Measurements from ENCODE around the gene CHSY1.

CHSY1 gene

DNA sequence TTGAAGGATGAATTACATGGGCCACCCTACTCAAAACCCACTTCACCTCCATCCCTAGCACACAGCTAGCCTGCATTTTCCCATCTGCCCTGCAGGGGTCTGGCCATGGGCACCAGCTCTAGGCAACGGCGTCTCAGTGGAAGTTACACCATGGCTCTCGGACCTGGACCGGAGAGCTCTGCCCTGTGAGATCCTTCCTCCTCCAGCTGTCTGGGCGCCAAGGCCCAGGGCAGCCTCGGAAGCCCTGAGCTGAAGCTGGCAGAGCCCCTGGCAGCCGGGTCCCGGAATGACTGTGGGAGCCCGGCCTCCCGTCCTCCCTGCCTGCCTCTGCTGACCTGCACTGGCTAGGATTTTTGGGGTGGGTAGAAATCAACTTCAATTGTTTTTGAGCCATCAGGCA, 98.9 kb downstream of the CHSY1 start:
- Histone ChIP-seq H3K36me3 (ENCODE audit: insufficient read depth, low read length) (no peaks in the 10 kb centered on the region), H3K9ac (ENCODE audit: low read depth, low read length, poor library complexity, severe bottlenecking) (no peak overlapping the region), H3K4me1 (ENCODE audit: insufficient read depth, low read length, poor library complexity, severe bottlenecking) (peaks cover 48% of the 10 kb centered on the region), H3K4me2 (ENCODE audit: low read depth, low read length, poor library complexity, severe bottlenecking) (no peak overlapping the region), H3F3A (ENCODE audit: low read depth) (no peaks in the 10 kb centered on the region), H3K79me2 (ENCODE audit: insufficient read depth, low read length) (peaks cover 4% of the 10 kb centered on the region; the same call in 1 of the 2 replicates), H2AFZ (ENCODE audit: low read length) (no peak overlapping the region), H3K27me3 (ENCODE audit: insufficient read depth, low read length, poor library complexity, severe bottlenecking) (no peaks in the 10 kb centered on the region), H3K9me2 (replicated peaks; ENCODE audit: low read depth, low read length) (no peaks in the 10 kb centered on the region), H3K4me3 (ENCODE audit: low read length, poor library complexity, severe bottlenecking) (no peak overlapping the region), H4K20me1 (ENCODE audit: insufficient read depth, low read length, poor library complexity, severe bottlenecking) (no peaks in the 10 kb centered on the region), H3K9me3 (ENCODE audit: insufficient read depth, low read depth, low read length) (no peaks in the 10 kb centered on the region)
- TF ChIP-seq, protein P1, sequence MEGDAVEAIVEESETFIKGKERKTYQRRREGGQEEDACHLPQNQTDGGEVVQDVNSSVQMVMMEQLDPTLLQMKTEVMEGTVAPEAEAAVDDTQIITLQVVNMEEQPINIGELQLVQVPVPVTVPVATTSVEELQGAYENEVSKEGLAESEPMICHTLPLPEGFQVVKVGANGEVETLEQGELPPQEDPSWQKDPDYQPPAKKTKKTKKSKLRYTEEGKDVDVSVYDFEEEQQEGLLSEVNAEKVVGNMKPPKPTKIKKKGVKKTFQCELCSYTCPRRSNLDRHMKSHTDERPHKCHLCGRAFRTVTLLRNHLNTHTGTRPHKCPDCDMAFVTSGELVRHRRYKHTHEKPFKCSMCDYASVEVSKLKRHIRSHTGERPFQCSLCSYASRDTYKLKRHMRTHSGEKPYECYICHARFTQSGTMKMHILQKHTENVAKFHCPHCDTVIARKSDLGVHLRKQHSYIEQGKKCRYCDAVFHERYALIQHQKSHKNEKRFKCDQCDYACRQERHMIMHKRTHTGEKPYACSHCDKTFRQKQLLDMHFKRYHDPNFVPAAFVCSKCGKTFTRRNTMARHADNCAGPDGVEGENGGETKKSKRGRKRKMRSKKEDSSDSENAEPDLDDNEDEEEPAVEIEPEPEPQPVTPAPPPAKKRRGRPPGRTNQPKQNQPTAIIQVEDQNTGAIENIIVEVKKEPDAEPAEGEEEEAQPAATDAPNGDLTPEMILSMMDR (conservative IDR thresholded peaks at IDR 0.05; ENCODE audit: low read length), result peak; percentile 70
- TF ChIP-seq EZH2phosphoT487 (IDR thresholded peaks at IDR 0.05; ENCODE audit: borderline replicate concordance), result no peak

DNA sequence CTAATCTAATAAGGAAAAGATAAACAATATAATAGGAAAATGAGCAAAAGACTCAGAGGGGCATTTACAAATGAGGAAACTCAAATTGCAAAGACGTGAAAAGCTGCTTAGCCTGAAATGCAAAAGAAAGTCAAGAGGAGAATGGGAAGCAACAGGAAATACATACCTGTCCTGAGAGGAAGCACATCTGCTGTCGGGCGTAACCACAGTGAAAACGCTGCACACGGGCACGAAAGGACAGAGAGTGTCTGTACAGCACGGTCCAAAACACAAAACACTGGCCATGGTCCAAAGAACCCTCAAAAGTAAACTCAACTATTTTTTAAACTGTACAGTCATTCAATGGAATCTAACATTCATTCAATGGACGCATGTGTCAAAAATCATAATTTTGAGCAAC, 100.6 kb downstream of the CHSY1 start:
- H3K9me2 ChIP-seq (replicated peaks; ENCODE audit: low read depth, low read length), result no peaks in the 10 kb centered on the region
- peaks cover 57% of the 10 kb centered on the region for H3K4me1 ChIP-seq (ENCODE audit: insufficient read depth, low read length, poor library complexity, severe bottlenecking)
- peak overlapping the region; percentile 55 for H3K4me3 ChIP-seq (ENCODE audit: low read length, poor library complexity, severe bottlenecking)
- no peaks in the 10 kb centered on the region for H3K27me3 ChIP-seq (ENCODE audit: insufficient read depth, low read length, poor library complexity, severe bottlenecking)
- H4K20me1 ChIP-seq (ENCODE audit: insufficient read depth, low read length, poor library complexity, severe bottlenecking), result no peaks in the 10 kb centered on the region
- TF ChIP-seq, protein P1 (conservative IDR thresholded peaks at IDR 0.05; ENCODE audit: low read length), result no peak
- TF ChIP-seq EZH2phosphoT487 (IDR thresholded peaks at IDR 0.05; ENCODE audit: borderline replicate concordance), result no peak
- no peaks in the 10 kb centered on the region for H3F3A ChIP-seq (ENCODE audit: low read depth)
- H3K36me3 ChIP-seq (ENCODE audit: insufficient read depth, low read length), result no peaks in the 10 kb centered on the region
- H3K79me2 ChIP-seq (ENCODE audit: insufficient read depth, low read length), result peaks cover 4% of the 10 kb centered on the region; the same call in 1 of the 2 replicates
- no peak overlapping the region for H2AFZ ChIP-seq (ENCODE audit: low read length)
- peak overlapping the region; percentile 60 for H3K9ac ChIP-seq (ENCODE audit: low read depth, low read length, poor library complexity, severe bottlenecking)
- peak overlapping the region; percentile 81 for H3K4me2 ChIP-seq (ENCODE audit: low read depth, low read length, poor library complexity, severe bottlenecking)
- no peaks in the 10 kb centered on the region for H3K9me3 ChIP-seq (ENCODE audit: insufficient read depth, low read depth, low read length)

DNA sequence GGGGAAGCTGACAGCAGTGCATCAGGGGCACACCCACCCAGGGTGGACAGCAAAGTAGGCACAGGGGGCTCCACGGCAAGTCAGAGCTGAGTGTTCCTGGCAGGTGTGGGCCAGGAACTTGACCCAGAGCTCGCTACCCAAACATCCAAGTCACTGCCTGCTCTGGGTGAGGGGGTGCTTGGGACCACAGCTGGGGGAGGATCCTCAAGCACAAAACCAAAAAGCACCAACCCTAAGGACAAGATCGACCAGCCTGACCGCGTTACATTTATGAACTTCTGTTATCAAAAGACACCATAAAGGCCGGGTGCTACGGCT, 101.2 kb downstream of the CHSY1 start:
- H3K4me1 ChIP-seq (ENCODE audit: insufficient read depth, low read length, poor library complexity, severe bottlenecking), result peaks cover 63% of the 10 kb centered on the region
- H3K4me2 ChIP-seq (ENCODE audit: low read depth, low read length, poor library complexity, severe bottlenecking), result peak overlapping the region; percentile 81
- no peaks in the 10 kb centered on the region for H3K9me3 ChIP-seq (ENCODE audit: insufficient read depth, low read depth, low read length)
- H2AFZ ChIP-seq (ENCODE audit: low read length), result no peak overlapping the region
- H3F3A ChIP-seq (ENCODE audit: low read depth), result no peaks in the 10 kb centered on the region
- H3K27me3 ChIP-seq (ENCODE audit: insufficient read depth, low read length, poor library complexity, severe bottlenecking), result no peaks in the 10 kb centered on the region
- no peak overlapping the region for H3K4me3 ChIP-seq (ENCODE audit: low read length, poor library complexity, severe bottlenecking)
- no peaks in the 10 kb centered on the region for H3K9me2 ChIP-seq (replicated peaks; ENCODE audit: low read depth, low read length)
- H3K79me2 ChIP-seq (ENCODE audit: insufficient read depth, low read length), result peaks cover 4% of the 10 kb centered on the region; the same call in 1 of the 2 replicates
- no peaks in the 10 kb centered on the region for H4K20me1 ChIP-seq (ENCODE audit: insufficient read depth, low read length, poor library complexity, severe bottlenecking)
- TF ChIP-seq EZH2phosphoT487 (IDR thresholded peaks at IDR 0.05; ENCODE audit: borderline replicate concordance), result no peak
- TF ChIP-seq, protein P1 (conservative IDR thresholded peaks at IDR 0.05; ENCODE audit: low read length), result no peak
- peak overlapping the region; percentile 60 for H3K9ac ChIP-seq (ENCODE audit: low read depth, low read length, poor library complexity, severe bottlenecking)
- H3K36me3 ChIP-seq (ENCODE audit: insufficient read depth, low read length), result no peaks in the 10 kb centered on the region
